WTC11 (cell line): ENCODE measurements around the gene UGT8.

Experiments
- CREB1 ChIP-seq: sonication (generic); formaldehyde crosslinking; IDR thresholded peaks from 2 replicates; pipeline ENCODE4 v1.8.0; 2023; ENCODE audit warnings: mild to moderate bottlenecking, missing genetic modification reagents
- HMGXB4 ChIP-seq: sonication (generic); formaldehyde crosslinking; IDR thresholded peaks from 2 replicates; pipeline ENCODE4 v1.8.1; 2023; ENCODE audit warnings: mild to moderate bottlenecking, moderate library complexity, missing genetic modification reagents
- JUN ChIP-seq: sonication (generic); formaldehyde crosslinking; IDR thresholded peaks from 2 replicates; pipeline ENCODE4 v1.8.0; 2023; ENCODE audit warnings: mild to moderate bottlenecking, missing genetic modification reagents
- TF ChIP-seq, protein P1 (sequence below): fragments of 200-600 bp; IDR thresholded peaks from 2 replicates; pipeline ENCODE4 v1.8.0; 2022; ENCODE audit warnings: antibody characterized with exemption
- TF ChIP-seq, protein P2 (sequence below): sonication (generic); formaldehyde crosslinking; IDR thresholded peaks from 2 replicates; pipeline ENCODE4 v1.8.0; 2022; ENCODE audit warnings: mild to moderate bottlenecking, missing genetic modification reagents

DNA sequence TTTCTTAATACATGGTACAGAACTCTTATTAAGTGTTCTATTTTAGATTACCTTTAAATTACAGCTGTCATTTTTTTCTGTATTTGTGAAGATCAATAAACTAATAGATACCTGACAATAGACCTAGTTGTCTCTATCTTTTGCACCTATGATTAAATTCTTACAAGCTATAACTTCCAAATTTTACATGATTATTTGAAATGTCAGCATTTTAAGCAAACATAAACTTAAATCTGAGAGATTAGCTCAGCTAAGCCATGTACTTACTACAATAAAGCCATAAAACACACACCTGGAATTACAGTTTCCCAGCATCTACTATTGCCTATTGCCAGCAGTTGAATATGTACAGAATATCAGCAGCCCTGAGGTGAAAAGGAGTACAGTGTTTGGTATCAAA lies 118.8 kb downstream of the UGT8 start:
- no peak for TF ChIP-seq CREB1 (CRISPR knock-in tag)
- no peak for TF ChIP-seq JUN
- TF ChIP-seq, protein P1, sequence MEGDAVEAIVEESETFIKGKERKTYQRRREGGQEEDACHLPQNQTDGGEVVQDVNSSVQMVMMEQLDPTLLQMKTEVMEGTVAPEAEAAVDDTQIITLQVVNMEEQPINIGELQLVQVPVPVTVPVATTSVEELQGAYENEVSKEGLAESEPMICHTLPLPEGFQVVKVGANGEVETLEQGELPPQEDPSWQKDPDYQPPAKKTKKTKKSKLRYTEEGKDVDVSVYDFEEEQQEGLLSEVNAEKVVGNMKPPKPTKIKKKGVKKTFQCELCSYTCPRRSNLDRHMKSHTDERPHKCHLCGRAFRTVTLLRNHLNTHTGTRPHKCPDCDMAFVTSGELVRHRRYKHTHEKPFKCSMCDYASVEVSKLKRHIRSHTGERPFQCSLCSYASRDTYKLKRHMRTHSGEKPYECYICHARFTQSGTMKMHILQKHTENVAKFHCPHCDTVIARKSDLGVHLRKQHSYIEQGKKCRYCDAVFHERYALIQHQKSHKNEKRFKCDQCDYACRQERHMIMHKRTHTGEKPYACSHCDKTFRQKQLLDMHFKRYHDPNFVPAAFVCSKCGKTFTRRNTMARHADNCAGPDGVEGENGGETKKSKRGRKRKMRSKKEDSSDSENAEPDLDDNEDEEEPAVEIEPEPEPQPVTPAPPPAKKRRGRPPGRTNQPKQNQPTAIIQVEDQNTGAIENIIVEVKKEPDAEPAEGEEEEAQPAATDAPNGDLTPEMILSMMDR = no peak
- TF ChIP-seq HMGXB4 (CRISPR knock-in tag) = no peak
- TF ChIP-seq, protein P2, sequence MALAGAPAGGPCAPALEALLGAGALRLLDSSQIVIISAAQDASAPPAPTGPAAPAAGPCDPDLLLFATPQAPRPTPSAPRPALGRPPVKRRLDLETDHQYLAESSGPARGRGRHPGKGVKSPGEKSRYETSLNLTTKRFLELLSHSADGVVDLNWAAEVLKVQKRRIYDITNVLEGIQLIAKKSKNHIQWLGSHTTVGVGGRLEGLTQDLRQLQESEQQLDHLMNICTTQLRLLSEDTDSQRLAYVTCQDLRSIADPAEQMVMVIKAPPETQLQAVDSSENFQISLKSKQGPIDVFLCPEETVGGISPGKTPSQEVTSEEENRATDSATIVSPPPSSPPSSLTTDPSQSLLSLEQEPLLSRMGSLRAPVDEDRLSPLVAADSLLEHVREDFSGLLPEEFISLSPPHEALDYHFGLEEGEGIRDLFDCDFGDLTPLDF (CRISPR knock-in tag) = no peak
